ENCODE results near the gene SORCS3.

Gene SORCS3

GRCh38 chr10:104767745-104768144 is 126.7 kb downstream of the SORCS3 start:
- H3K4me3 ChIP-seq (ENCODE audit: low read depth, low read length), result no peak overlapping the region
- no peak for DNase-seq (ENCODE audit: low read depth)
- no peak for TF ChIP-seq CTCF (conservative IDR thresholded peaks at IDR 0.05; ENCODE audit: low read depth, low read length)

GRCh38 chr10:104773105-104773504 is 132.0 kb downstream of the SORCS3 start:
- DNase-seq (ENCODE audit: low read depth), result no peak
- TF ChIP-seq CTCF (conservative IDR thresholded peaks at IDR 0.05; ENCODE audit: low read depth, low read length), result no peak
- H3K4me3 ChIP-seq (ENCODE audit: low read depth, low read length), result no peak overlapping the region

GRCh38 chr10:104774234-104774633 is 133.1 kb downstream of the SORCS3 start:
- H3K4me3 ChIP-seq (ENCODE audit: low read depth, low read length), result no peak overlapping the region
- TF ChIP-seq CTCF (conservative IDR thresholded peaks at IDR 0.05; ENCODE audit: low read depth, low read length), result no peak
- DNase-seq (ENCODE audit: low read depth), result no peak

GRCh38 chr10:104777086-104777799 is 136.2 kb downstream of the SORCS3 start:
- TF ChIP-seq CTCF (conservative IDR thresholded peaks at IDR 0.05; ENCODE audit: low read depth, low read length), result no peak
- DNase-seq (ENCODE audit: low read depth), result no peak
- H3K4me3 ChIP-seq (ENCODE audit: low read depth, low read length), result no peak overlapping the region

- no peak overlapping the region for H3K4me3 ChIP-seq (ENCODE audit: low read depth, low read length)
- TF ChIP-seq CTCF (conservative IDR thresholded peaks at IDR 0.05; ENCODE audit: low read depth, low read length), result no peak
- no peak for DNase-seq (ENCODE audit: low read depth)
Observed at GRCh38 chr10:104778371-104778770, 137.3 kb downstream of the SORCS3 start.

- H3K4me3 ChIP-seq (ENCODE audit: low read depth, low read length), result no peak overlapping the region
- DNase-seq (ENCODE audit: low read depth), result no peak
- TF ChIP-seq CTCF (conservative IDR thresholded peaks at IDR 0.05; ENCODE audit: low read depth, low read length), result no peak
Observed at GRCh38 chr10:104779701-104780100, 138.6 kb downstream of the SORCS3 start.

GRCh38 chr10:104780165-104780564 is 139.1 kb downstream of the SORCS3 start:
- H3K4me3 ChIP-seq (ENCODE audit: low read depth, low read length), result no peak overlapping the region
- no peak for DNase-seq (ENCODE audit: low read depth)
- TF ChIP-seq CTCF (conservative IDR thresholded peaks at IDR 0.05; ENCODE audit: low read depth, low read length), result no peak
